ENCODE measurements around the gene CDH23. TPM values are rescaled to one million over a fixed set of nuclear protein-coding genes. Genes with fewer than 3 reads are reported as not detected.

CDH23 gene
- total RNA-seq, 4 donors from 2014 or later: 0.57 to 5.9 (median 1.0) TPM

DNA sequence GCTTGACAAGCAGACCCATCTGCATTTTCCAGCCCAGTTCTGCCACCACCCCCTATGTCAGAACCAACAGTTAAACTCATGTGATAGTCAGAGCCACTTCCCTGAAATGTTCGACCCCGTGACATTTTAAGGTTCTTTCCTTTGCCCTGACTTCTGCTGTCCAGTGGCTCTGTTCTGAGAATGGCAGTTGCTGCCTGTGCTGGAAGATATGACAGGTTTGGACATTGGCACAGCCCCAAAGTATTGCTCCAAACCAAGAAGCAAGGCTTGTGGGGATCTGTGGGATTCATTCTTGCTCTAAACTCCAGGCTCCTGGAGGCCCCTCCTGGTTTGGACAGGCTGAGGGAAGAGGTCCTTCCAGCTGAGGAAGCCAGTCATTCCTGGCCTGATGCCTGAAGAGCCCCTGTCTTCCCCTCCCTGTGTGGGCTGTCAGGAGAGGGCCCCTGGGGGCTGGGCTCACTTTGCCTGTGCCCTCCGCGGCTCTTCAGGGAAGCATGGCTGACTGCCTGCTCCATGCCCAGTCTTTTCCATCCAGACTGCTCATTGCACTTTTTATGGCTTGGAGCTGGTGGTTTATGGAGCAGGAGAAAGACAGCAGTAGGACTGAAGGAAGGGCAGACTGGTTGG lies 138.0 kb downstream of the CDH23 start:
- TF ChIP-seq POLR2A (IDR thresholded peaks at IDR 0.05): no peak
- TF ChIP-seq, protein P1, sequence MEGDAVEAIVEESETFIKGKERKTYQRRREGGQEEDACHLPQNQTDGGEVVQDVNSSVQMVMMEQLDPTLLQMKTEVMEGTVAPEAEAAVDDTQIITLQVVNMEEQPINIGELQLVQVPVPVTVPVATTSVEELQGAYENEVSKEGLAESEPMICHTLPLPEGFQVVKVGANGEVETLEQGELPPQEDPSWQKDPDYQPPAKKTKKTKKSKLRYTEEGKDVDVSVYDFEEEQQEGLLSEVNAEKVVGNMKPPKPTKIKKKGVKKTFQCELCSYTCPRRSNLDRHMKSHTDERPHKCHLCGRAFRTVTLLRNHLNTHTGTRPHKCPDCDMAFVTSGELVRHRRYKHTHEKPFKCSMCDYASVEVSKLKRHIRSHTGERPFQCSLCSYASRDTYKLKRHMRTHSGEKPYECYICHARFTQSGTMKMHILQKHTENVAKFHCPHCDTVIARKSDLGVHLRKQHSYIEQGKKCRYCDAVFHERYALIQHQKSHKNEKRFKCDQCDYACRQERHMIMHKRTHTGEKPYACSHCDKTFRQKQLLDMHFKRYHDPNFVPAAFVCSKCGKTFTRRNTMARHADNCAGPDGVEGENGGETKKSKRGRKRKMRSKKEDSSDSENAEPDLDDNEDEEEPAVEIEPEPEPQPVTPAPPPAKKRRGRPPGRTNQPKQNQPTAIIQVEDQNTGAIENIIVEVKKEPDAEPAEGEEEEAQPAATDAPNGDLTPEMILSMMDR (IDR thresholded peaks at IDR 0.05): no peak
- intact Hi-C loops (cut with DNase I): no loop called here
- 72 to 88% methylated on average over 2 to 4 of the region's 4 CpGs for WGBS, 2 donors
- Histone ChIP-seq H3K4me1 (peaks cover under 1 to 25% (median 3%) of the 10 kb centered on the region in 3 donors), H3K27ac (no peak overlapping the region), H3K27me3 (no peaks in the 10 kb centered on the region), H3K36me3 (no peaks in the 10 kb centered on the region), H3K4me3 (no peak overlapping the region), H3K9me3 (no peaks in the 10 kb centered on the region)
- no peak for DNase-seq

- no peaks in the 10 kb centered on the region for H3K27me3 ChIP-seq
- 71 to 72% methylated on average over 6 of the region's 6 CpGs for WGBS, 2 donors
- intact Hi-C loops (cut with DNase I): no loop called here
- H3K4me1 ChIP-seq: peaks cover 0 to 15% (median 3%) of the 10 kb centered on the region in 3 donors
- DNase-seq: no peak
- no peaks in the 10 kb centered on the region for H3K9me3 ChIP-seq
- no peak overlapping the region for H3K4me3 ChIP-seq
- no peaks in the 10 kb centered on the region for H3K36me3 ChIP-seq
- no peak overlapping the region for H3K27ac ChIP-seq
- no peak for TF ChIP-seq POLR2A (IDR thresholded peaks at IDR 0.05)
- TF ChIP-seq, protein P1 (IDR thresholded peaks at IDR 0.05): no peak
Measured at GRCh38 chr10:71536332-71536731, 139.6 kb downstream of the CDH23 start.

DNA sequence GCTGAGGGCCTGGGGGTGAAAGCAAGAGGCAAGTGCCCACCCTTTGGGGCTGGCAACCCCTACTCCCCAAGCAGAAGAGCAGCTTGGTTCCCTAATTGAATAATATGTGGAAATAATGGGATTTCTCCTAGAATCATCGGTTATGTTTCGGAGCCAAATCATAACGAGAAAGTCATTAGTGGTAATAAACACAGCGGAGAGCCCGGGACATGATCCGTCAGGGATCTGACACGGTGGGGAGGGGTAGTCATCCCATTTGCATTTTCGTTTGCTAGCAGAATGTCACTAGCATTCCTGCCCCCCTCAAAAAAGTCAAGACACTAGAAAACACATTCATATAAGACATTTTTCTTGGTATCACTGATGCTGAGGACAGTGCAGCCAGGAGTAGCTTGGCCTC lies 140.4 kb downstream of the CDH23 start:
- H3K9me3 ChIP-seq: no peaks in the 10 kb centered on the region
- H3K36me3 ChIP-seq: no peaks in the 10 kb centered on the region
- DNase-seq: no peak
- 68 to 87% methylated on average over 8 of the region's 8 CpGs for WGBS, 2 donors
- TF ChIP-seq, protein P1 (IDR thresholded peaks at IDR 0.05): no peak
- no peak for TF ChIP-seq POLR2A (IDR thresholded peaks at IDR 0.05)
- peaks cover 0 to 15% (median 3%) of the 10 kb centered on the region in 3 donors for H3K4me1 ChIP-seq
- intact Hi-C loops (cut with DNase I): no loop called here
- no peaks in the 10 kb centered on the region for H3K27me3 ChIP-seq
- no peak overlapping the region for H3K4me3 ChIP-seq
- no peak overlapping the region for H3K27ac ChIP-seq

- Histone ChIP-seq H3K27me3 (no peaks in the 10 kb centered on the region), H3K9me3 (no peaks in the 10 kb centered on the region), H3K27ac (no peak overlapping the region), H3K4me3 (no peak overlapping the region), H3K4me1 (peaks cover 0 to 20% (median 3%) of the 10 kb centered on the region in 3 donors), H3K36me3 (no peaks in the 10 kb centered on the region)
- TF ChIP-seq POLR2A (IDR thresholded peaks at IDR 0.05): no peak
- TF ChIP-seq, protein P1 (IDR thresholded peaks at IDR 0.05): no peak
- WGBS, 2 donors: 81 to 87% methylated on average over 7 of the region's 7 CpGs
- DNase-seq: no peak
- intact Hi-C loops (cut with DNase I): no loop called here
Measured at GRCh38 chr10:71537681-71538080, 141.0 kb downstream of the CDH23 start.

GRCh38 chr10:71538608-71539260 lies 142.0 kb downstream of the CDH23 start:
- no peak for DNase-seq
- Histone ChIP-seq H3K27ac (no peak overlapping the region), H3K9me3 (no peaks in the 10 kb centered on the region), H3K27me3 (no peaks in the 10 kb centered on the region), H3K36me3 (no peaks in the 10 kb centered on the region), H3K4me3 (no peak overlapping the region), H3K4me1 (peaks cover 0 to 29% (median 3%) of the 10 kb centered on the region in 3 donors)
- TF ChIP-seq, protein P1 (IDR thresholded peaks at IDR 0.05): no peak
- no peak for TF ChIP-seq POLR2A (IDR thresholded peaks at IDR 0.05)
- 47% methylated on average over 9 of the region's 9 CpGs for WGBS, 2 donors
- intact Hi-C loops (cut with DNase I): no loop called here
